Stimulated activated memory B cell treated with anti-CD40 and anti-IgM and Interleukin-4, amounts not matched to agents 10 μg/mL and 1 μg/mL and 100 μg/mL, for 72 hours (primary cell): Measurements from ENCODE around the gene MEF2D.

Experiments
- ATAC-seq: fragments of 150-1000 bp; cut with Tn5 transposase; 2 replicates; pipeline ENCODE4 v1.10.0; 2021
- H3K27ac Mint-ChIP-seq: one replicate; pipeline ENCODE4 v1.8.0; 2022; ENCODE audit warnings: mild to moderate bottlenecking, mixed read lengths
- H3K27me3 Mint-ChIP-seq: one replicate; pipeline ENCODE4 v1.8.0; 2022; ENCODE audit warnings: mixed read lengths
- H3K36me3 Mint-ChIP-seq: one replicate; pipeline ENCODE4 v1.8.0; 2022; ENCODE audit warnings: mixed read lengths
- H3K4me1 Mint-ChIP-seq: one replicate; pipeline ENCODE4 v1.8.0; 2022; ENCODE audit warnings: mixed read lengths
- H3K4me3 Mint-ChIP-seq: one replicate; pipeline ENCODE4 v1.8.0; 2022; ENCODE audit warnings: mild to moderate bottlenecking, moderate library complexity, mixed read lengths
- H3K9me3 Mint-ChIP-seq: one replicate; pipeline ENCODE4 v1.8.0; 2022; ENCODE audit warnings: mixed read lengths

The MEF2D gene

DNA sequence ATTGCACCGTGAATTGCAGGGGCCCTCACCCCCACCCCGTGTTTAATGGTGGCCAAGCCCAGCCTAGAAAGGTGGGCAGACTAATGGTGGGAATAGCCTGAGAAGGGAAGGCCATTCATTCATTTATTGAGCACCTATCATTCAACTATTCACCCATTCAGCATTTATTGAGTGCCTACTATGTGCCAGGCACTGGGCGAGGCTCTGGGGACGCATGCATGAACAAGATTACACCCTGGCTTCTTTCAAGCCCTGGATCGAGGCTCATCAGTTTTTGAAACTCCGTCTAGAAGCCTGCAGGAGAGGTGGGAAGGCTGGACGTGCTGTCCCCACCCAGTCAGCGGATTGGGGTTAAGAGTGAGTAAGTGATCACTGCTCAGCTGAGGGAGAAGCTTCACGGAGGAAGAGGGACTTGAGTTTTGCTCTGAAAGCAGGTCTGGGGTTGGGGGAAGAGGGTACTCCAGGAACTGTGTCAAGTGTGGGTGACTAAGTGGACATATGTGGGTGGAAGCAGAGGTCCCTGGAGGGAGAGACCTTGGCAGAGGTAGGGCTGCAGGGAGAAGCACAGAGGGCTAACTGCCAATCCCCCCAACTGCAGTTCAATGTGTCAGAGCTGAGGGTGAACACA, 35.6 kb downstream of the MEF2D start:
- H3K4me3 Mint-ChIP-seq, result no peak overlapping the region
- no peak overlapping the region for H3K27ac Mint-ChIP-seq
- ATAC-seq, result no peak
- peaks cover 24% of the 10 kb centered on the region for H3K4me1 Mint-ChIP-seq
- H3K36me3 Mint-ChIP-seq, result peaks cover 41% of the 10 kb centered on the region
- no peaks in the 10 kb centered on the region for H3K27me3 Mint-ChIP-seq
- H3K9me3 Mint-ChIP-seq, result no peaks in the 10 kb centered on the region

DNA sequence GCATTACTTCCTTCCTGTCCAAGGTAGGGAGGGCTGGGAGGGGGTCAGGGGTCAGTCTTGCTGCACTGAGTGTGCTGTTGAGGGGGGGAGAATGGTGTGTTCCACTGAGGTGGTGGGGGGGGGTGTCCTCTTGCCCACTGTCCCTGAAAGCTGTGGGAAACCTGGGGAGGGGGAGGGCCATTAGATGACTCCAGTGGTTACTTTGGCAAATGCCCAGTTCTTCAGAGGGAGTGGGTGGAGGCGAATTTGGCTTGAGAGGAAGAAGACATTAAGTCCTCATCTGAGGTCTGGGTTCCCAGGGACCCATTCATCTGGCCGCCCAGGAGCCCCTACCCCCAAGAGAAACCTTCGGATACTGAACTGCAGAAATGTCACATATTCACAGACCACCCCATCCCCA, 36.2 kb downstream of the MEF2D start:
- Mint-ChIP-seq H3K4me3 (no peak overlapping the region), H3K27me3 (no peaks in the 10 kb centered on the region), H3K4me1 (peaks cover 24% of the 10 kb centered on the region), H3K36me3 (peaks cover 41% of the 10 kb centered on the region), H3K27ac (no peak overlapping the region), H3K9me3 (no peaks in the 10 kb centered on the region)
- ATAC-seq, result no peak

DNA sequence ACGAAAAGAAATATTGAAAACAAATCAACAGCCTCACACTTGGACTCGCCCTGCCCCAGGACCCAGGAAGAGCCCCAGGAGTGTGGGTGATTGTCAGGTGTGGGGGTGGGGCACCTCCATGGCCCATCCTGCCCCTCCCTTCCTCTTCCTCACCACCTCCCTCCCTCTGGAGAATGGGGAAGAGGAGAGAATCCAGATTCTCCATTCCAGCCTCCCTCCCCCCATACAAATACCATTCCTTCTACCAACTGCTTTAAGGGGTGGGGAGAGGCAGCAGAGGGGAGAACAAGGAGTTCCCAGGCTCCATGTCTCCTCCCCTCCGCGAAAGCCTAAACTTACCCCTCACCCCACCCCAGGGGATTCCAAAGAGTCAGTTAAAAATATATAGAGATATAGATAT, 36.7 kb downstream of the MEF2D start:
- no peak for ATAC-seq
- H3K27me3 Mint-ChIP-seq, result no peaks in the 10 kb centered on the region
- H3K36me3 Mint-ChIP-seq, result peaks cover 38% of the 10 kb centered on the region
- no peaks in the 10 kb centered on the region for H3K9me3 Mint-ChIP-seq
- no peak overlapping the region for H3K4me3 Mint-ChIP-seq
- peaks cover 24% of the 10 kb centered on the region for H3K4me1 Mint-ChIP-seq
- H3K27ac Mint-ChIP-seq, result no peak overlapping the region

DNA sequence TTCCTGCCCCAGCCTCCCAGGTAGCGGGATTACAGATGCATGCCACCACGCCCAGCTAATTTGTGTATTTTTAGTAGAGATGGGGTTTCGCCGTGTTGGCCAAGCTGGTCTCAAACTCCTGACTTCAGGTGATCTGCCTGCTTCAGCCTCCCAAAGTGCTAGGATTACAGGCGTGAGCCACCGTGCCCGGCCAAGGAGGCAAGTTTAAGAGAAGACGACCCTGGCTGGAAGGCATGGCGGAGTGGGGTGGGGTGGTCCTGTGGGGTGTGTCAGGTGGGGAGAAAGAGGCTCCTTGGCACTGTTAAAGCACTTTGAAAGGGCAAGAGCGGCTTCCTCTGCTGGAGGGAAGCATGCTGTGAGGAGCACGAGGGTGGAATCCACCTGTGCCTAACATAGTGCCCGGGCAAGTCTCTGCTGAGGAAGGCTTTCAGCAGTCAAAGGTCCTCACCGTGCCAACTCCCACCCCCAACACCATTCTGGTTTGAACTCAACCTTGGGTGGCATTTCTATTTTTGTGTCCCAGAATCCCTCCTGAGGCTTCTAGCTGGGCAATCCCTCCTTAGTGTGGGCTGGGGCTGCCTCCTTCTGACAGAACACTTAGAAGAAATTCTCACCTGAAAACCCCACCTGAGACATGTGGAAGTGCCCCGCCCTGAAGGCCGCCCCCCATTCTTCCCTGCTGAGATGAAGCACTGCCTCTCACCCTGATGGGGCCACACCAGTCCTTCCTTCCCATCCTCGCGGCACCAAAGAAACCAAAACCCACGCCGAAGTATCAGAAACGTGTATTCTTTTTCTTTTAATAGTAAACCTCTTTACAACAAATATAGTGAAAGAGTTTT, 37.4 kb downstream of the MEF2D start:
- Mint-ChIP-seq H3K4me3 (no peak overlapping the region), H3K36me3 (peaks cover 31% of the 10 kb centered on the region), H3K4me1 (peaks cover 24% of the 10 kb centered on the region), H3K27me3 (no peaks in the 10 kb centered on the region), H3K27ac (no peak overlapping the region), H3K9me3 (no peaks in the 10 kb centered on the region)
- no peak for ATAC-seq

DNA sequence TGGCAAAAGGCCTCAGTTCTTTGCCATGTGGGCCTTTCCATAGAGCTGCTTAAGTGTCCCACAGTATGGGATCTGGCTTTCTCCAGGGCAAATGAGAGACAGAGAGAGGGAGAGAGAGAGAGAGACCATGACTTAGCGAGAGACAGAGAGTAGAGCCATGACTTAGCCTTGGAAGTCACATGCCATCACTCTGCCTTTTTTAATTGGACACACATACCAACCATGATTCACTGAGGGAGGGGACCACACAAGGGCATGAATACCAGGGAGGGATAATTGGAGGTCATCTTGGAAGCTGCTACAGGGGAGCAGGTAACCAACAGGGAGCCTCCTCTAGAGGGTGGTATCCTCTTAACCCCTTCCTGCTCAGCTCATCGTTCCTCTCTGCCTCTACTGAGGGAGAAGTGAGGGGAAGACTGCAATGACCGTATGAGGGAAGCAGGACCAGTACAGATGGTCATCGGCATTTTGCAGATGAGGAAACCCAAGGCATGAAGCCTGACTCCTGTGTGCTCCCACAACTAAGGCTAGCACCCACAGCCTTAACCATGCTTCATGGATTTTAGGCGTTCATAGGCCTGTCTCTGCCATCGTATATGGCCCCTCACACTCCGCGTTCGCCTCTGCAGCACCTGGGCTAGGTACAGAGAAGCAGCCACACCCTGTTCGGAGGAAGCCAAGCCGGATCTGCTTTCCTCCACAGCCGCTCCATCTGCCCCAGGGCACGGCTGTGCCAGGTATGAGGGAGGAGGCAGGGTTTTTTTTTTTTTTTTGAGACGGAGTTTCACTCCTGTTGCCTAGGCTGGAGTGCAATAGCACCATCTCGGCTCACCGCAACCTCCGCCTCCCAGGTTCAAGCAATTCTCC, 38.6 kb downstream of the MEF2D start:
- Mint-ChIP-seq H3K9me3 (no peaks in the 10 kb centered on the region), H3K4me1 (peaks cover 27% of the 10 kb centered on the region), H3K27ac (peak overlapping the region; percentile 6), H3K27me3 (no peaks in the 10 kb centered on the region), H3K36me3 (peaks cover 22% of the 10 kb centered on the region), H3K4me3 (no peak overlapping the region)
- ATAC-seq, result no peak

DNA sequence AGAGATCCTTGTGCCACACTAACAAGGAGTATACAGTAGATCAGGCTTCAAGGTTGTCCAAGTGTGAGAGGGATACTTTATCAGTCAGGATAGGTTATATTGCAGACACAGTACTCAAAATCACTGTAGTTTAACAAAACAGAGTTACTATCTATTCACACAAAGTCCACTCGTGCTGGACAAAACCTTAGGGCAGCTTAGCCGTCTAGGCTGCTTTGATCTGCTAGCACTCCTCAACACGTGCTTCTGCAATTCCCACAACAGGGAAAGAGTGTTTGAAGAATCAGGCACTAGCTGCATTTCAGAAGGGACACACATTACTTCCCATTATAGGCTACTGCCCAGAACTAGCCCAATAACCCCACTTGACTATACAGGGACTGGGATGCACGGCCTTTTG, 39.5 kb downstream of the MEF2D start:
- ATAC-seq, result no peak
- peaks cover 13% of the 10 kb centered on the region for H3K36me3 Mint-ChIP-seq
- H3K27me3 Mint-ChIP-seq, result no peaks in the 10 kb centered on the region
- peak overlapping the region; percentile 6 for H3K27ac Mint-ChIP-seq
- H3K4me1 Mint-ChIP-seq, result peaks cover 28% of the 10 kb centered on the region
- no peaks in the 10 kb centered on the region for H3K9me3 Mint-ChIP-seq
- H3K4me3 Mint-ChIP-seq, result no peak overlapping the region

DNA sequence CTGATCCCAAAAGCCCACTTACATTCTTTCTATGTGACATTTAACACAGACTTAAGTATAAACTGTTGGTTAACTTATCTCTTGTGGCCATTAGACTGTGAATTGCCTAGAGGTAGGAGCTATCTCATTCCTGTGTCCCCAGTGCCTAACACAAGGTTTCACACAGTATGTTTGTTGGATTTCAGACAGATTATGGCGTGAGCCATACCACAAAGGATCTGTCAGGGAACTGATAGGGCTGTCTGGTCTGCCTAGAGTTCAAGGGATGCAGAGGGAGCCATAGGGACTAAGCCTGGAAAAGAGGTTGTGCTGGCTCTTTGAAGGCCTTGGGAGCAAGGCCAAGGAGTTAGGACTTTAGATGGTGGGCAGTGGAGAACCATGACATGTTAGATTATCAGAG, 40.0 kb downstream of the MEF2D start:
- Mint-ChIP-seq H3K4me3 (no peak overlapping the region), H3K27me3 (no peaks in the 10 kb centered on the region), H3K4me1 (peaks cover 23% of the 10 kb centered on the region), H3K9me3 (no peaks in the 10 kb centered on the region), H3K27ac (peak overlapping the region; percentile 8), H3K36me3 (peaks cover 9% of the 10 kb centered on the region)
- no peak for ATAC-seq

DNA sequence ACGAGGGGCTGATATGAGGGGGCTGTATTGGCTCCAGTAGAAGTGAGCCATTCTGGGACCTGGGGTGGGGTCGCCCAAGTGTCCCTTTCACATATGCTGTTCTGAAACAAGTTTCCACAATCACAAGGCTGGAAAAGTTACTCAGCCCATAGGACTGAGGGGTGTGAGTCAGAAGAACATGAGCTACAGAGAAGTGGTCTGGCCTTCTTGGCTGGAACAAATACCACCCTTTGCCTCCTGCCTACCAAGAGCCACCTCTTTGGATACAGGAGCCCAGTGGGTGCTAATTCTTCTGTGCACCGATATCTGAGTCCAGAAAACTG, 42.4 kb downstream of the MEF2D start:
- Mint-ChIP-seq H3K27ac (no peak overlapping the region), H3K36me3 (no peaks in the 10 kb centered on the region), H3K9me3 (no peaks in the 10 kb centered on the region), H3K4me1 (peaks cover 14% of the 10 kb centered on the region), H3K4me3 (no peak overlapping the region), H3K27me3 (no peaks in the 10 kb centered on the region)
- no peak for ATAC-seq

DNA sequence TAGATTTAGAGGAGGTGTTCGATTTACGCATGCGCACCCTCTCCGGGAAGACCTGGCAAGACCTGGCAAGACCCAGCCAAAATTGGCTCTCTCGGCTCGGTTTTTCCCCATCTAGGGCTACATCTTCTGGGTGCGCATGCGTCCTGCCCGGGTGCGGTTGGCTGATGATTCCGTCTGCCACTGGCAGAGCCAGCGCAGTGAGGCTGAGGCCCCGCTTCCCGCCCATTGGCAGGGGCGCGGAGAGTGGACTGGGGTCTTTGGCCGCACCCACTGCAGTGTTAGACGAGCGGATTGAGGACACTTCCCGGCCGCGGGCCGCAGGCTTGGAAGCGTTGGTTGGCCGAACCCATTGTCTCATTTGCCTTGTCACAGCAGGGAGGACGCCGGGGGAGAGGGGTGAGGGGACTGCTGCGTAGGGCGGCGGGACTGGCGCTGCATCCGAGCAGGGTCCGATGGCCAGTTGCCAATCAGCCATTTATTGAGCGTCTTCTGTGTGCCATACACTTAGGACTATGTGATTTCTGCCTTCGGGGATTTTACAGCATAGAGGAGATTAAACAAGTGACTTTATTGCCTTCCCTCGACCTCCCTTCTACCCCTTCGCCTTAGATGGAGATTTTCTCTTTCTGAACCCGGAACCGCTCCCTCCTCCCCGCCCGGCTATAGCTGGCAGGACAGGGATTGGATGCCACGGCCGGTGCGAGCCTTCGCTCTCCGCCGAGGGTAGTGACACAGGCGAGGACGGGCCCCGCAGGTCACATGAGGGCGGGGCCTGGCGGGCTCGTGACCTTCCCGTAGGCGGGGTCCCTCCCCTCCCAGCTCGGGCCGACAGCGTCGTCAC, 43.7 kb downstream of the MEF2D start:
- peaks cover 14% of the 10 kb centered on the region for H3K4me1 Mint-ChIP-seq
- peak overlapping the region; percentile 92 for H3K4me3 Mint-ChIP-seq
- H3K27me3 Mint-ChIP-seq, result no peaks in the 10 kb centered on the region
- no peaks in the 10 kb centered on the region for H3K9me3 Mint-ChIP-seq
- H3K27ac Mint-ChIP-seq, result peak overlapping the region; percentile 98
- ATAC-seq, result peak; percentile 96
- no peaks in the 10 kb centered on the region for H3K36me3 Mint-ChIP-seq

DNA sequence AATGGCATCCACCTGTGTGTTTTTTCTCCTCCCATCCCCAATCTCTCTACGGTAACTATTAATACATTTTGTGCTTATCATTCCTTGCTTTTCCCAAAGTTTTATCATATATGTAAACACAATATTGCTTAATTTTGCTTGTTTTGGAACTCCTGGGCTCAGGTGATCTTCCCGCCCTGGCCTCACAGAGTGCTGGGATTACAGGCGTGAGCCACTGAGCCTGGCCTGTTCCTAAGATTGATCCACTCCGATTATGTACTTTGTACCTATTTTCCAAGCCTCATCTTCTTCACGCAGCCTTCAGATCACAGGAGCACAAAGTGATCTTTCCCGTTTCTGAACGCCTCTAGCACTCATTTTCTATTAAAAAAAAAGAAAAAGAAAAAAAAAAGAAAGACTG, 45.2 kb downstream of the MEF2D start:
- no peaks in the 10 kb centered on the region for H3K9me3 Mint-ChIP-seq
- ATAC-seq, result no peak
- H3K27ac Mint-ChIP-seq, result no peak overlapping the region
- H3K36me3 Mint-ChIP-seq, result no peaks in the 10 kb centered on the region
- no peak overlapping the region for H3K4me3 Mint-ChIP-seq
- H3K4me1 Mint-ChIP-seq, result peaks cover 14% of the 10 kb centered on the region
- no peaks in the 10 kb centered on the region for H3K27me3 Mint-ChIP-seq

DNA sequence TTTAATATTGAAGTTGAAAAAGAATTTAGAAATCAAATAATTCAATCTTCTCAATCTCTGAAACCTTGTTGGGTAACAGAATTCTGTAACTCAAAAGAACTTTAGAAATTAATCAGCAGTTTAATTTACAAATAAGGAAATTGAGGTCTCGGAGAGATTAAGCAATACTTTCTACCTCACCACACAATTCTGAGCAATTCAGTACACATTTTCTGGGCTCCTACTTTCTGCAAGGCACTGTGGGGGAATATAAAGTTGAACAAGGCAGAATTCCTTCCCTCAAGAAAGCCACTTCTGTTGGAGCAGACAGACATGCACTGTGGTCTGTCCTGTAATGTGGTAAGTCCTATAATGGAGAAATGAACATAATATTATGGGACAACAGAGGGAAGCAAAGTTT, 47.7 kb downstream of the MEF2D start:
- H3K27me3 Mint-ChIP-seq, result peaks cover 11% of the 10 kb centered on the region
- H3K36me3 Mint-ChIP-seq, result no peaks in the 10 kb centered on the region
- H3K4me3 Mint-ChIP-seq, result no peak overlapping the region
- no peak for ATAC-seq
- no peak overlapping the region for H3K27ac Mint-ChIP-seq
- H3K4me1 Mint-ChIP-seq, result peaks cover 14% of the 10 kb centered on the region
- no peaks in the 10 kb centered on the region for H3K9me3 Mint-ChIP-seq

DNA sequence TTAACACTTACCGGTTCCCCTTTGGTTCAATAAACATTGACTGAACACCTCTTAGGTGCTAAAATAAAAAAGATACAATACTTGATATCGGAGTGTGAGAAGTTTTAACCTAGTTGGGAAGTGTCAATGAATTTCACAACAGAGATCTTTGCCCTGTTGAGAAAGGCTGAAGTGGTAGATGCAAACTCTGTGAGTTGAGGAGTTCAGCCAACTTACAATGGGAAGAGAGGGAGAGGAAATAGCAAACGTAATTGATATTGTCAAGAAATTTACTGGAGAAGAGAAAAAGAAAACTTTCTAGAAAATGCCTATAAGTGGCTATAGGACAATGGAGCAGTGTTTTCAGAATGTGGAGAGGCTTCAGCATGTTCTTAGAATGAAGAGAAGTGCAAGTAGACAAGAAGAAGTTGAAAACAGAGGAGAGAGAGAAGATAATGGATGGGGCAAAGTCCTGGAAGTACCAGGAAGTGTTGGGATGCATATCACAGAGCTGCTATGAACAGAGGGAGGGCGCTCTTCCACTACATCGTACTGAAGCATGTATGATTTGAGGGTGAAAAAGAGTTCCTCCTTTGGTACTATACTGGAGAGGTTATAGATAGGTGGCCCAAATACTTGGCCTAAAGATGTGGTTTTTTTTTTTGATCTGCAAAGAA, 48.9 kb downstream of the MEF2D start:
- H3K27me3 Mint-ChIP-seq, result peaks cover 24% of the 10 kb centered on the region
- ATAC-seq, result no peak
- H3K4me3 Mint-ChIP-seq, result no peak overlapping the region
- no peaks in the 10 kb centered on the region for H3K36me3 Mint-ChIP-seq
- no peak overlapping the region for H3K27ac Mint-ChIP-seq
- no peaks in the 10 kb centered on the region for H3K9me3 Mint-ChIP-seq
- H3K4me1 Mint-ChIP-seq, result peaks cover 7% of the 10 kb centered on the region

DNA sequence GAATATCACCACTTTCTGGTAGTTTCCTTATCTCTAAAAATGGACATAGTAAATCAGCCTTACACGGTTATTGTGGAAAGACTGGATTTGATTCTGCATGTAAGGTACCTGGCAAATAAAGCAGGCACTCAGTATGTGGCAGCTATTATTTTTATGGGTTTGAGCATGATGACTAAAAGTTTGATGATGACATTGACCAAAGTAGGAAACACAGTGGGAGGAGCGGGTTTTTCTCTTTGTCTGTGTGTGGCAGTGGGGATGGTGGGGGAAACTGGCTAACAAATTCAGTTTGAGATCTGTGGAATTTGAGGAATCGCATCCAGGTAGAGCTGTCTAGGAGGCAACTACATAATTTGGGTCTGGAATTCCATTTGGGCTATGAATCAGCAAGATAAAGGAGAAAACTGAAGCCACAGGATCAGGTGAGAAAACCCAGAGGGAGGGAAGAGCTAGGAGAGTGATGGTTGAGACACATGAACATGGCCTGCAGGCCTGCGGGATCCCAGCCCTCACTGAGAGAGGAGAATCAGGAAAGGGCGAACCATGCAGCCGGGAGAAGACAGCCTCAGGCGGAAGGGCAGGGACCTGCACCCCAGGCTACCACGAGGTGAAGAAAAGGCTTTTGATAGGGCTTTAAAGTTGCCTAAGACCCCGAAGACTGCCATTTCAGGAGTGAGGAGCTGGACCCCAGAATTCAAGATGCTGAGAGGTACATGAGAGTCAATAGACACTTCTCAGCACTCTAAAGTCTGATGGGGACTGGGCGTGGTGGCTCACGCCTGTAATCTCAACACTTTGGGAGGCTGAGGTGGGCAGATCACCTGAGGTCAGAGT, 52.2 kb downstream of the MEF2D start:
- Mint-ChIP-seq H3K9me3 (no peaks in the 10 kb centered on the region), H3K4me1 (peaks cover 7% of the 10 kb centered on the region), H3K27ac (no peak overlapping the region), H3K36me3 (no peaks in the 10 kb centered on the region), H3K27me3 (peaks cover 52% of the 10 kb centered on the region), H3K4me3 (no peak overlapping the region)
- ATAC-seq, result no peak

DNA sequence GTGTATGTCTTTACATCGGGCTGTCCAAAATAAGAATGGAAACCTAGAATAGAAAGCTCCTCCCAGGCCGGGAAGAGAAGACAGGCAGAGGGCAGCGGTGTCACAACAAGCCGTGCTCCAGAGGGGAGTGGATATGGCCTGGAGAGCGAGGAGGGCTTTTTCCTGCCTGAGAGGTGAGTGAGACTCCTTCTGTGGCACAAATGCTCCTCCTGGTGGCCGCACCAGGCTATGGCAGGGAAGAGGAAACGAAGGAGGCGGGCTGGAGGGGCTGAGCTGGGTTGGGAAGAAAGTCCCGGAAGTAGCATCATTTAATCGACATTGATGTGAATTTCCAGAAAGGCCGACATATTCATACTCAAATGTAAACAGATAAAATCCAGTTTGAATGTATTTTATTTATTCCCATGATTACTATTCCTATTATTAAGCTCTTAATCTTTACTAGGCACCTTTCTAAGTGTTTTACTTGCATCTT, 54.7 kb downstream of the MEF2D start:
- Mint-ChIP-seq H3K27me3 (peaks cover 67% of the 10 kb centered on the region), H3K27ac (no peak overlapping the region), H3K4me3 (no peak overlapping the region), H3K9me3 (no peaks in the 10 kb centered on the region), H3K4me1 (peaks cover 7% of the 10 kb centered on the region), H3K36me3 (no peaks in the 10 kb centered on the region)
- ATAC-seq, result peak; percentile 61
